GM19193 (cell line): ENCODE data around the gene RBM6.

Source experiments
- POLR2A ChIP-seq: IDR thresholded peaks from 4 replicates; pipeline ENCODE4 v1.6.1; 2011; ENCODE audit not compliant: insufficient read depth, insufficient read length; ENCODE audit errors: extremely low read depth

The RBM6 gene

GRCh38 chr3:50124800-50125178, 184.8 kb downstream of the RBM6 start:
- TF ChIP-seq POLR2A: no peak

- TF ChIP-seq POLR2A: no peak
Observed at GRCh38 chr3:50125541-50126286, 185.8 kb downstream of the RBM6 start.

GRCh38 chr3:50126287-50127211, 186.6 kb downstream of the RBM6 start:
- TF ChIP-seq POLR2A: no peak
